Adrenal gland (tissue), 12 donors: Measurements from ENCODE around the gene PIGN. TPM values are rescaled to one million over a fixed set of nuclear protein-coding genes. Genes with fewer than 3 reads are reported as not detected.

Experiments
- DNase-seq, 7 donors: peaks; one replicate each; pipeline ENCODE4 v3.0.0-alpha.2; 2019 to 2020
- H3K27ac ChIP-seq, 5 donors: fragments of 200-600 bp; sonication (generic) in 4 of 5; 1 replicate in 3 of 5; 2 replicates in 2 of 5; pipeline versions ENCODE4 v1.5.1 to v1.8.0; 2016 to 2020; ENCODE audit warnings: mild to moderate bottlenecking in 1 of 5
- H3K27me3 ChIP-seq: fragments of 200-600 bp; 2 replicates; pipeline ENCODE4 v1.8.0; 2021
- H3K36me3 ChIP-seq, 2 donors: fragments of 200-600 bp; replicated peaks in 1 of 2; 1 replicate in 1 of 2; 2 replicates in 1 of 2; pipeline versions ENCODE4 v1.5.1 to v1.8.0; 2018 to 2022
- H3K4me1 ChIP-seq, 2 donors: fragments of 200-600 bp; replicated peaks in 1 of 2; 1 replicate in 1 of 2; 2 replicates in 1 of 2; pipeline versions ENCODE4 v1.5.1 to v1.8.0; 2018 to 2021
- H3K4me3 ChIP-seq, 4 donors: fragments of 200-600 bp; sonication (generic) in 3 of 4; one replicate each; pipeline ENCODE4 v1.5.1; 2016 to 2018
- H3K9me3 ChIP-seq, 3 donors: fragments of 200-600 bp; sonication (generic) in 1 of 3; replicated peaks in 1 of 3; 1 replicate in 2 of 3; 2 replicates in 1 of 3; pipeline versions ENCODE4 v1.5.1 to v1.8.0; 2016 to 2021
- CTCF ChIP-seq, 6 experiments: fragments of 450-650 bp in 4 of 6; fragments of 200-600 bp in 2 of 6; sonication (generic) in 1 of 6; IDR thresholded peaks; 1 replicate in 5 of 6; 2 replicates in 1 of 6; pipeline versions ENCODE4 v1.5.1 to v1.8.0; 2016 to 2021; ENCODE audit warnings: antibody characterized with exemption in 6 of 6, mild to moderate bottlenecking in 2 of 6, moderate library complexity in 1 of 6
- POLR2A ChIP-seq, 2 donors: fragments of 450-650 bp; IDR thresholded peaks; one replicate each; pipeline ENCODE4 v1.6.1; 2017; ENCODE audit warnings: antibody characterized with exemption in 2 of 2, mild to moderate bottlenecking in 2 of 2, moderate library complexity in 1 of 2
- WGBS, 4 donors: extraction: QIAGEN DNeasy Blood & Tissue Kit in 2 of 4; methylation state at CpG; one replicate each; pipeline versions ENCODE4 v1.1.5 to v1.1.7; 2013 to 2017; 5-methylcytosine and 5-hydroxymethylcytosine counted together
- intact Hi-C, 2 donors: fragments of 100-400 bp; cut with DNase I; formaldehyde crosslinking; loops; one replicate each; pipeline versions ENCODE4 v1.14.1 to v1.15.0; 2022 to 2023
- polyA plus RNA-seq, 3 donors: library from polyadenylated mRNA; stranded (reverse); fragments of 200-250 nt in 2 of 3; fragments of 350-450 nt in 1 of 3; fragmentation: Illumina TruSeq in 1 of 3; extraction: RNeasy Lipid Tissue Mini Kit (QIAGEN cat#74804) in 1 of 3; gene quantifications; one replicate each; pipeline ENCODE4 v1.2.3, GENCODE V29; 2013 to 2014
- total RNA-seq, 9 donors: library from RNA; depleted of rRNA in 4 of 9; stranded (reverse); fragments of >200 nt in 4 of 9; fragments of 120-200 nt in 1 of 9; fragmentation: NEBNext Ultra II Directional in 1 of 9; extraction: Animal tissue kit (Norgen Biotek cat#: 25700) in 1 of 9; gene quantifications; one replicate each; pipeline versions ENCODE4 v1.1.0 to v1.2.4, GENCODE V29; 2013 to 2023
- donor health status: healthy with polysubstance abuse.
- donor health status: Bipolar disorder and iron deficiency.
- donor health status: DM: yes; HTN: yes; CAD: no.
- donor health status: DM: no; HTN: no; CAD: no.
- donor health status: DM: no; HTN: no; CAD: no.
- donor health status: DM: yes; HTN: yes; CAD: no.

The PIGN gene
- total and polyA plus RNA-seq, 12 donors = 4.4 to 50.5 (median 21.7) TPM

GRCh38 chr18:62164310-62164709, 22.5 kb downstream of the PIGN start:
- 90 to 97% (median 92%) methylated on average over 7 of the region's 7 CpGs for WGBS, 4 donors

GRCh38 chr18:62157843-62158242, 29.0 kb downstream of the PIGN start:
- Histone ChIP-seq H3K27ac (no peak overlapping the region), H3K9me3 (no peaks in the 10 kb centered on the region), H3K27me3 (no peaks in the 10 kb centered on the region), H3K4me1 (no peaks in the 10 kb centered on the region), H3K36me3 (no peaks in the 10 kb centered on the region), H3K4me3 (no peak overlapping the region)
- intact Hi-C loops = no loop called here
- DNase-seq = no peak
- WGBS, 4 donors = 87 to 100% (median 92%) methylated on average over 1 of the region's 1 CpG
- no peak for TF ChIP-seq CTCF (IDR thresholded peaks at IDR 0.05)
- TF ChIP-seq POLR2A (IDR thresholded peaks at IDR 0.05) = no peak

More at GRCh38 chr18:62164310-62164709, 22.5 kb downstream of the PIGN start:
- no peak overlapping the region for H3K4me3 ChIP-seq
- H3K27ac ChIP-seq = no peak overlapping the region
- H3K27me3 ChIP-seq = no peaks in the 10 kb centered on the region
- DNase-seq = no peak
- H3K4me1 ChIP-seq = no peaks in the 10 kb centered on the region
- no peaks in the 10 kb centered on the region for H3K36me3 ChIP-seq
- TF ChIP-seq CTCF (IDR thresholded peaks at IDR 0.05) (no peak), POLR2A (IDR thresholded peaks at IDR 0.05) (no peak)
- no peaks in the 10 kb centered on the region for H3K9me3 ChIP-seq
- intact Hi-C loops = no loop called here

GRCh38 chr18:62152844-62153243, 34.0 kb downstream of the PIGN start:
- Histone ChIP-seq H3K36me3 (no peaks in the 10 kb centered on the region), H3K27ac (no peak overlapping the region), H3K27me3 (no peaks in the 10 kb centered on the region), H3K4me1 (no peaks in the 10 kb centered on the region), H3K4me3 (no peak overlapping the region), H3K9me3 (no peaks in the 10 kb centered on the region)
- 87 to 96% (median 91%) methylated on average over 1 of the region's 1 CpG for WGBS, 4 donors
- DNase-seq = no peak
- intact Hi-C loops = no loop called here
- TF ChIP-seq POLR2A (IDR thresholded peaks at IDR 0.05) (no peak), CTCF (IDR thresholded peaks at IDR 0.05) (no peak)

GRCh38 chr18:62151068-62151771, 35.6 kb downstream of the PIGN start:
- WGBS, 4 donors = 88 to 95% (median 94%) methylated on average over 7 to 9 of the region's 9 CpGs
- TF ChIP-seq CTCF (IDR thresholded peaks at IDR 0.05) = no peak
- no peak for TF ChIP-seq POLR2A (IDR thresholded peaks at IDR 0.05)
- Histone ChIP-seq H3K27ac (no peak overlapping the region), H3K9me3 (no peaks in the 10 kb centered on the region), H3K4me1 (no peaks in the 10 kb centered on the region), H3K36me3 (no peaks in the 10 kb centered on the region), H3K27me3 (no peaks in the 10 kb centered on the region), H3K4me3 (no peak overlapping the region)
- DNase-seq = no peak
- intact Hi-C loops = no loop called here
